ENCODE data around the gene ZNF641.

DNA sequence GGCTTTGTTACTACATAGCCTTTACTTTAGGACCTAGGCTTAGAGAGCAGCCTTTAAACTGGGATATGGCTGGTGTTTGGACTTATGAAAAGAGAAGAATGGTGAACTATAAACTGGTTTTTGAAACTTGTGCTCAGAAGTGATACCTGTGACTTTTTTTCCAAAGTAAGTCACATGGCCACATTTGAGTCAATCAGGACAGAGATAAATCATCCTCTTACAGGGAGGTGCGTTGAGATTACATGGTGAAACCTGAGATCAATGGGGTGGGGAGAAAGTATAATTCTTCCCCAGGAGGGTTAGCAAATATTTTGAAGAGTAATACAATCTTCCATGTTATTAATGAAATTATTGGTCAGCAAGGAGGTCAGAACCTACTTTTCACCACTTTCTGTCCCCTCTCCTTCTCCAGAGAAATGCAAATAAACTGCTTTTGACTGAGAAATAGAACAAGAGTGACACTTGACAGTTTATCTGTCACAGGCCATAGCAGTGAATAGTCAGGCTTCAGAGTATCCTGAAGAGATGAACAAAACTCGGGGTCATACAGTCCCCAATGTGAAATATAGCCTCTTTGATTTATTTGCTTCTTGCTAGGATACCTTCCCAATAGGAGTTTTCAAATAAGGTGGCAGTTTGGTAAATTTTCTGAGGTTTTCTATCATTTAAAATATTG lies 11.1 kb upstream of the ZNF641 start:
- TF ChIP-seq, protein P1, sequence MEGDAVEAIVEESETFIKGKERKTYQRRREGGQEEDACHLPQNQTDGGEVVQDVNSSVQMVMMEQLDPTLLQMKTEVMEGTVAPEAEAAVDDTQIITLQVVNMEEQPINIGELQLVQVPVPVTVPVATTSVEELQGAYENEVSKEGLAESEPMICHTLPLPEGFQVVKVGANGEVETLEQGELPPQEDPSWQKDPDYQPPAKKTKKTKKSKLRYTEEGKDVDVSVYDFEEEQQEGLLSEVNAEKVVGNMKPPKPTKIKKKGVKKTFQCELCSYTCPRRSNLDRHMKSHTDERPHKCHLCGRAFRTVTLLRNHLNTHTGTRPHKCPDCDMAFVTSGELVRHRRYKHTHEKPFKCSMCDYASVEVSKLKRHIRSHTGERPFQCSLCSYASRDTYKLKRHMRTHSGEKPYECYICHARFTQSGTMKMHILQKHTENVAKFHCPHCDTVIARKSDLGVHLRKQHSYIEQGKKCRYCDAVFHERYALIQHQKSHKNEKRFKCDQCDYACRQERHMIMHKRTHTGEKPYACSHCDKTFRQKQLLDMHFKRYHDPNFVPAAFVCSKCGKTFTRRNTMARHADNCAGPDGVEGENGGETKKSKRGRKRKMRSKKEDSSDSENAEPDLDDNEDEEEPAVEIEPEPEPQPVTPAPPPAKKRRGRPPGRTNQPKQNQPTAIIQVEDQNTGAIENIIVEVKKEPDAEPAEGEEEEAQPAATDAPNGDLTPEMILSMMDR (IDR thresholded peaks at IDR 0.05; ENCODE audit: borderline replicate concordance, extremely low read depth, low read length, poor library complexity, severe bottlenecking) = no peak
- TF ChIP-seq EZH2 (IDR thresholded peaks at IDR 0.05; ENCODE audit: borderline replicate concordance, low read depth, low read length, severe bottlenecking) = no peak

Measured in DND-41 (cell line).